ENCODE data around the gene CEACAM18.

The CEACAM18 gene

GRCh38 chr19:51539821-51540366, 61.6 kb downstream of the CEACAM18 start:
- no peak for FAIRE-seq
